Measurements from ENCODE around the gene LARP4B. TPM values are rescaled to one million over a fixed set of nuclear protein-coding genes. Genes with fewer than 3 reads are reported as not detected.

Gene LARP4B
- total and polyA plus RNA-seq, 2 of the 13 experiments (the other 11 are each of a cell fraction or from before 2014, with no cell fraction given), result 19.5 to 30.2 TPM

- TF ChIP-seq ZNF430 (CRISPR knock-in tag; IDR thresholded peaks at IDR 0.05) (no peak), ZBTB7A (CRISPR knock-in tag; IDR thresholded peaks at IDR 0.05) (peak; percentile 79; the same call in 1 of the 2 replicates), ZNF713 (CRISPR knock-in tag; IDR thresholded peaks at IDR 0.05) (no peak), ZXDC (CRISPR knock-in tag; IDR thresholded peaks at IDR 0.05) (no peak), DMAP1 (CRISPR knock-in tag; IDR thresholded peaks at IDR 0.05) (peak; percentile 82), ZNF432 (CRISPR knock-in tag; IDR thresholded peaks at IDR 0.05; ENCODE audit: borderline replicate concordance) (no peak), PITX1 (CRISPR knock-in tag; IDR thresholded peaks at IDR 0.05) (peak; percentile 98), NR2F6 (IDR thresholded peaks at IDR 0.05) (0 out of 2 replicates have a peak, but pooled peaks have one; percentile 25), NR2F6 (CRISPR knock-in tag; IDR thresholded peaks at IDR 0.05) (peak; percentile 44; the same call in 1 of the 2 replicates), STAT5B (CRISPR knock-in tag; IDR thresholded peaks at IDR 0.05) (no peak), RBAK (CRISPR knock-in tag; IDR thresholded peaks at IDR 0.05) (no peak), EZH2 (conservative IDR thresholded peaks at IDR 0.05; ENCODE audit: low read depth, low read length) (no peak), GMEB1 (CRISPR knock-in tag; IDR thresholded peaks at IDR 0.05; ENCODE audit: borderline replicate concordance) (peak; percentile 58; the same call in 1 of the 2 replicates), TERF1 (CRISPR knock-in tag; IDR thresholded peaks at IDR 0.05) (no peak), ZNF33A (CRISPR knock-in tag; IDR thresholded peaks at IDR 0.05; ENCODE audit: borderline replicate concordance) (no peak), ELF1 (CRISPR knock-in tag; IDR thresholded peaks at IDR 0.05) (0 out of 2 replicates have a peak, but pooled peaks have one; percentile 21), FOXA3 (CRISPR knock-in tag; IDR thresholded peaks at IDR 0.05) (peak; percentile 31; the same call in 1 of the 2 replicates)
- TF ChIP-seq, protein P1, sequence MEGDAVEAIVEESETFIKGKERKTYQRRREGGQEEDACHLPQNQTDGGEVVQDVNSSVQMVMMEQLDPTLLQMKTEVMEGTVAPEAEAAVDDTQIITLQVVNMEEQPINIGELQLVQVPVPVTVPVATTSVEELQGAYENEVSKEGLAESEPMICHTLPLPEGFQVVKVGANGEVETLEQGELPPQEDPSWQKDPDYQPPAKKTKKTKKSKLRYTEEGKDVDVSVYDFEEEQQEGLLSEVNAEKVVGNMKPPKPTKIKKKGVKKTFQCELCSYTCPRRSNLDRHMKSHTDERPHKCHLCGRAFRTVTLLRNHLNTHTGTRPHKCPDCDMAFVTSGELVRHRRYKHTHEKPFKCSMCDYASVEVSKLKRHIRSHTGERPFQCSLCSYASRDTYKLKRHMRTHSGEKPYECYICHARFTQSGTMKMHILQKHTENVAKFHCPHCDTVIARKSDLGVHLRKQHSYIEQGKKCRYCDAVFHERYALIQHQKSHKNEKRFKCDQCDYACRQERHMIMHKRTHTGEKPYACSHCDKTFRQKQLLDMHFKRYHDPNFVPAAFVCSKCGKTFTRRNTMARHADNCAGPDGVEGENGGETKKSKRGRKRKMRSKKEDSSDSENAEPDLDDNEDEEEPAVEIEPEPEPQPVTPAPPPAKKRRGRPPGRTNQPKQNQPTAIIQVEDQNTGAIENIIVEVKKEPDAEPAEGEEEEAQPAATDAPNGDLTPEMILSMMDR (CRISPR knock-in tag; IDR thresholded peaks at IDR 0.05), result peak; percentile 70
- TF ChIP-seq, protein P2, sequence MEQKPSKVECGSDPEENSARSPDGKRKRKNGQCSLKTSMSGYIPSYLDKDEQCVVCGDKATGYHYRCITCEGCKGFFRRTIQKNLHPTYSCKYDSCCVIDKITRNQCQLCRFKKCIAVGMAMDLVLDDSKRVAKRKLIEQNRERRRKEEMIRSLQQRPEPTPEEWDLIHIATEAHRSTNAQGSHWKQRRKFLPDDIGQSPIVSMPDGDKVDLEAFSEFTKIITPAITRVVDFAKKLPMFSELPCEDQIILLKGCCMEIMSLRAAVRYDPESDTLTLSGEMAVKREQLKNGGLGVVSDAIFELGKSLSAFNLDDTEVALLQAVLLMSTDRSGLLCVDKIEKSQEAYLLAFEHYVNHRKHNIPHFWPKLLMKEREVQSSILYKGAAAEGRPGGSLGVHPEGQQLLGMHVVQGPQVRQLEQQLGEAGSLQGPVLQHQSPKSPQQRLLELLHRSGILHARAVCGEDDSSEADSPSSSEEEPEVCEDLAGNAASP (CRISPR knock-in tag; IDR thresholded peaks at IDR 0.05; ENCODE audit: borderline replicate concordance), result no peak
These were observed 142.4 kb downstream of the LARP4B start (continued) for GRCh38 chr10:788796-789748.
